ENCODE measurements around the gene ZBTB42.

The ZBTB42 gene

GRCh38 chr14:104795781-104796686 lies 4.9 kb upstream of the ZBTB42 start:
- peak; percentile 31 to 68 (median 45) for DNase-seq

- no peak for DNase-seq
Observed at GRCh38 chr14:104796687-104797081, 4.2 kb upstream of the ZBTB42 start.

GRCh38 chr14:104797115-104798044 lies 3.5 kb upstream of the ZBTB42 start:
- DNase-seq: no peak

- no peak for DNase-seq
Observed at GRCh38 chr14:104798300-104799243, 2.3 kb upstream of the ZBTB42 start.

GRCh38 chr14:104799244-104800014 lies 1.5 kb upstream of the ZBTB42 start:
- no peak for DNase-seq

GRCh38 chr14:104800015-104800770 lies 708 bp upstream of the ZBTB42 start:
- peak; percentile 71 to 85 (median 83) for DNase-seq

- peak in 1 of 5 donors; percentile 6 for DNase-seq
Observed at GRCh38 chr14:104801520-104802393, 856 bp downstream of the ZBTB42 start.

- peak in 1 of 5 donors; percentile 3 for DNase-seq
Observed at GRCh38 chr14:104802394-104803184, 1.7 kb downstream of the ZBTB42 start.

- no peak for DNase-seq
Observed at GRCh38 chr14:104803280-104803911, 2.5 kb downstream of the ZBTB42 start.

GRCh38 chr14:104803912-104804410 lies 3.1 kb downstream of the ZBTB42 start:
- DNase-seq: no peak

GRCh38 chr14:104804481-104805325 lies 3.8 kb downstream of the ZBTB42 start:
- DNase-seq: no peak

- DNase-seq: no peak
Observed at GRCh38 chr14:104805326-104805678, 4.4 kb downstream of the ZBTB42 start.

GRCh38 chr14:104805941-104806624 lies 5.2 kb downstream of the ZBTB42 start:
- DNase-seq: no peak

GRCh38 chr14:104806625-104807465 lies 5.9 kb downstream of the ZBTB42 start:
- no peak for DNase-seq

- no peak for DNase-seq
Observed at GRCh38 chr14:104808456-104808855, 7.6 kb downstream of the ZBTB42 start.

- DNase-seq: no peak
Observed at GRCh38 chr14:104810316-104810715, 9.4 kb downstream of the ZBTB42 start.
